GM23338 (cell line): Measurements from ENCODE around the gene UMODL1. TPM values are rescaled to one million over a fixed set of nuclear protein-coding genes. Genes with fewer than 3 reads are reported as not detected.

Source experiments
- ATAC-seq: fragments of 200-7000 bp; cut with Tn5 transposase; 3 replicates; pipeline ENCODE4 v1.9.1; 2020
- DNase-seq: peaks from one replicate; pipeline ENCODE4 v3.0.0-alpha.2; 2015; ENCODE audit warnings: low spot score
- H2AFZ ChIP-seq: fragments of 200-600 bp; sonication (generic); 2 replicates; pipeline ENCODE4 v1.8.0; 2016; ENCODE audit warnings: antibody characterized with exemption, mild to moderate bottlenecking, moderate library complexity
- H3F3A ChIP-seq: fragments of 200-600 bp; sonication (generic); replicated peaks from 2 replicates; pipeline ENCODE4 v1.8.0; 2017; ENCODE audit warnings: antibody characterized with exemption, mixed run types, low read depth
- H3K27ac ChIP-seq: fragments of 200-600 bp; sonication (generic); 2 replicates; pipeline ENCODE4 v1.6.1; 2016; ENCODE audit warnings: low read depth
- H3K27me3 ChIP-seq: fragments of 200-600 bp; sonication (generic); 2 replicates; pipeline ENCODE4 v1.8.0; 2016; ENCODE audit warnings: mild to moderate bottlenecking, mixed run types, moderate library complexity; ENCODE audit not compliant: insufficient read depth
- H3K36me3 ChIP-seq: fragments of 200-600 bp; sonication (generic); 2 replicates; pipeline ENCODE4 v1.8.0; 2016; ENCODE audit warnings: mild to moderate bottlenecking; ENCODE audit not compliant: insufficient read depth
- H3K4me1 ChIP-seq: fragments of 200-600 bp; sonication (generic); 2 replicates; pipeline ENCODE4 v1.8.0; 2016; ENCODE audit warnings: mild to moderate bottlenecking, moderate library complexity; ENCODE audit not compliant: insufficient read depth
- H3K4me2 ChIP-seq: fragments of 200-600 bp; sonication (generic); 2 replicates; pipeline ENCODE4 v1.7.1; 2017; ENCODE audit warnings: mixed run types
- H3K4me3 ChIP-seq: fragments of 200-600 bp; sonication (generic); 2 replicates; pipeline ENCODE4 v1.6.1; 2016; ENCODE audit warnings: mixed run types
- H3K79me2 ChIP-seq: fragments of 200-600 bp; sonication (generic); replicated peaks from 2 replicates; pipeline ENCODE4 v1.8.0; 2017; ENCODE audit warnings: mild to moderate bottlenecking; ENCODE audit not compliant: insufficient read depth
- H3K9me2 ChIP-seq: fragments of 200-600 bp; sonication (generic); 2 replicates; pipeline ENCODE4 v1.8.0; 2017; ENCODE audit not compliant: insufficient read depth
- H4K20me1 ChIP-seq: fragments of 200-600 bp; sonication (generic); replicated peaks from 2 replicates; pipeline ENCODE4 v1.8.0; 2017; ENCODE audit warnings: mild to moderate bottlenecking; ENCODE audit not compliant: insufficient read depth
- H3K27ac Mint-ChIP-seq: 2 replicates; pipeline ENCODE4 v1.8.0; 2020; ENCODE audit warnings: inconsistent platforms, mild to moderate bottlenecking, moderate library complexity, mixed read lengths
- H3K27me3 Mint-ChIP-seq: 3 replicates; pipeline ENCODE4 v1.8.0; 2022; ENCODE audit warnings: low read depth, mild to moderate bottlenecking, moderate library complexity, mixed read lengths, inconsistent platforms; ENCODE audit not compliant: insufficient read depth, poor library complexity
- H3K36me3 Mint-ChIP-seq: 3 replicates; pipeline ENCODE4 v1.8.0; 2021; ENCODE audit warnings: low read depth, mild to moderate bottlenecking, inconsistent platforms, moderate library complexity, mixed read lengths
- H3K4me1 Mint-ChIP-seq: 3 replicates; pipeline ENCODE4 v1.8.0; 2020; ENCODE audit warnings: mild to moderate bottlenecking, inconsistent platforms, mixed read lengths
- H3K4me3 Mint-ChIP-seq: 3 replicates; pipeline ENCODE4 v1.8.0; 2021; ENCODE audit warnings: moderate library complexity, mild to moderate bottlenecking, inconsistent platforms, mixed read lengths
- H3K9me3 Mint-ChIP-seq: 3 replicates; pipeline ENCODE4 v1.8.0; 2020; ENCODE audit warnings: moderate library complexity, mild to moderate bottlenecking, inconsistent platforms, mixed read lengths
- EZH2 ChIP-seq: fragments of 200-600 bp; sonication (generic); IDR thresholded peaks from one replicate; pipeline ENCODE4 v1.8.0; 2017; ENCODE audit warnings: antibody characterized with exemption, mild to moderate bottlenecking, low read depth; ENCODE audit not compliant: unreplicated experiment
- EZH2phosphoT487 ChIP-seq: fragments of 200-600 bp; sonication (generic); IDR thresholded peaks from one replicate; pipeline ENCODE4 v1.8.1; 2018; ENCODE audit warnings: antibody characterized with exemption; ENCODE audit not compliant: unreplicated experiment
- JUNB ChIP-seq: IDR thresholded peaks from one replicate; pipeline ENCODE4 v1.6.1; 2016; ENCODE audit warnings: antibody characterized with exemption; ENCODE audit not compliant: unreplicated experiment
- NANOG ChIP-seq: IDR thresholded peaks from 2 replicates; pipeline ENCODE4 v1.6.1; 2016; ENCODE audit warnings: antibody characterized with exemption, borderline replicate concordance
- POLR2AphosphoS5 ChIP-seq: IDR thresholded peaks from 2 replicates; pipeline ENCODE4 v1.6.1; 2016; ENCODE audit warnings: antibody characterized with exemption, low read depth
- STAT1 ChIP-seq: IDR thresholded peaks from one replicate; pipeline ENCODE4 v1.6.1; 2016; ENCODE audit warnings: antibody characterized with exemption; ENCODE audit not compliant: unreplicated experiment
- ZNF331 ChIP-seq: fragments of 250-450 bp; sonication (Bioruptor Pico); IDR thresholded peaks from 2 replicates; pipeline ENCODE4 v1.5.0; 2020; ENCODE audit warnings: low read depth, mild to moderate bottlenecking, moderate library complexity
- polyA plus RNA-seq: library from polyadenylated mRNA; unstranded; fragments of >200 nt; fragmentation: Nextera tagmentation; extraction: Ambion mirVana; gene quantifications from 2 replicates; pipeline ENCODE4 v1.2.1, GENCODE V29; 2016
- total RNA-seq: library from RNA; depleted of rRNA; stranded (reverse); fragments of >200 nt; shearing (Covaris generic); gene quantifications from 2 replicates; pipeline ENCODE4 v1.2.3, GENCODE V29; 2014
- TF ChIP-seq, protein P1 (sequence below): IDR thresholded peaks from 2 replicates; pipeline ENCODE4 v1.6.1; 2016; ENCODE audit warnings: antibody characterized with exemption
- TF ChIP-seq, protein P2 (sequence below): fragments of 250-450 bp; sonication (Bioruptor Pico); IDR thresholded peaks from 2 replicates; pipeline ENCODE4 v1.5.0; 2020; ENCODE audit warnings: mild to moderate bottlenecking, moderate library complexity

Gene UMODL1
- total and polyA plus RNA-seq, 2 experiments from 2014 or later: not detected

DNA sequence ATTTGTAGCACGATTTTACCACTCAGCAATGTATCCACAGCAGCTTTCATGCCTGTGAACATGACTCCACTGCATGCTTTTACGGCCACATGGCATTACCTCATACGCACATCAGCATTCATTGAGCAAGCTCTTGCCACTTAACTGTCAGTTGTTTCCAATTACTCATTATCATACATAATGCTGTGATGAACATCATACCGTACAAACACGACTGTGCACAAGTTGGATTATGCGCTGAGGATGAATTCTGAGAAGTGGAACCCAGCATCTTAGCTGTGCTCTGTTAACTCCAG is 9.6 kb downstream of the UMODL1 start:
- no peak for DNase-seq
- ATAC-seq: no peak

DNA sequence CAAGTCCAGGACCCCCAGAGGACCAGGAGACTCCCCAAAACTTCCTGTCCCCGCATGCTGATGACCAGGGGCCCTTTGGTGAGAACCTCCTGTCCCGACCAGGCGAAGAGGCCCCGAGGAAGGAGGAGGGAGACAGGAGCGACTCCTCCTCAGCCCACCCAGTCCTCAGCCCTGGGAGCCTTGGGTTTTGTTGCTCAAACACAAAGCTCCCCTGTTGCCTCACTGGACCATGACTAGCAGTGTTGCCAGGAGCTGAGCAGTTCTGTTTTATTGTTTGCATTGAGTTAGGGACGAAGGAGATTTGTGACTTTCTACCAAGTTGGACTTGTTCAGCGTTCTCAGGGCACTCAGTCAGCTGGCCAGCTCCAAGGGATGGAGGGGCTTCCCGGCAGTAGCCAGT is 10.0 kb downstream of the UMODL1 start:
- no peaks in the 10 kb centered on the region for H3K79me2 ChIP-seq
- no peaks in the 10 kb centered on the region for H3K4me1 ChIP-seq
- H3F3A ChIP-seq: no peaks in the 10 kb centered on the region
- no peak overlapping the region for H3K27ac ChIP-seq
- H4K20me1 ChIP-seq: no peaks in the 10 kb centered on the region
- no peak overlapping the region for H2AFZ ChIP-seq
- H3K4me3 ChIP-seq: no peak overlapping the region
- no peaks in the 10 kb centered on the region for H3K27me3 ChIP-seq
- no peak overlapping the region for H3K27ac Mint-ChIP-seq
- TF ChIP-seq EZH2: no peak
- TF ChIP-seq NANOG: no peak
- no peak for TF ChIP-seq JUNB
- no peak for TF ChIP-seq EZH2phosphoT487
- no peak for TF ChIP-seq STAT1
- TF ChIP-seq, protein P1, sequence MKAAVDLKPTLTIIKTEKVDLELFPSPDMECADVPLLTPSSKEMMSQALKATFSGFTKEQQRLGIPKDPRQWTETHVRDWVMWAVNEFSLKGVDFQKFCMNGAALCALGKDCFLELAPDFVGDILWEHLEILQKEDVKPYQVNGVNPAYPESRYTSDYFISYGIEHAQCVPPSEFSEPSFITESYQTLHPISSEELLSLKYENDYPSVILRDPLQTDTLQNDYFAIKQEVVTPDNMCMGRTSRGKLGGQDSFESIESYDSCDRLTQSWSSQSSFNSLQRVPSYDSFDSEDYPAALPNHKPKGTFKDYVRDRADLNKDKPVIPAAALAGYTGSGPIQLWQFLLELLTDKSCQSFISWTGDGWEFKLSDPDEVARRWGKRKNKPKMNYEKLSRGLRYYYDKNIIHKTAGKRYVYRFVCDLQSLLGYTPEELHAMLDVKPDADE: no peak
- TF ChIP-seq POLR2AphosphoS5: no peak
- TF ChIP-seq ZNF331 (CRISPR knock-in tag): no peak
- no peaks in the 10 kb centered on the region for H3K36me3 Mint-ChIP-seq
- no peaks in the 10 kb centered on the region for H3K9me3 Mint-ChIP-seq
- no peak overlapping the region for H3K4me3 Mint-ChIP-seq
- no peaks in the 10 kb centered on the region for H3K36me3 ChIP-seq
- H3K27me3 Mint-ChIP-seq: peaks cover 9% of the 10 kb centered on the region
- DNase-seq (no peak), ATAC-seq (no peak)
- H3K4me1 Mint-ChIP-seq: no peaks in the 10 kb centered on the region
- no peaks in the 10 kb centered on the region for H3K9me2 ChIP-seq
- H3K4me2 ChIP-seq: no peak overlapping the region

More for the DNA sequence above, 9.6 kb downstream of the UMODL1 start:
- peaks cover 10% of the 10 kb centered on the region for H3K27me3 Mint-ChIP-seq
- Histone ChIP-seq H3K4me2 (no peak overlapping the region), H3K4me3 (no peak overlapping the region), H3K27ac (no peak overlapping the region), H2AFZ (no peak overlapping the region), H3F3A (no peaks in the 10 kb centered on the region), H4K20me1 (no peaks in the 10 kb centered on the region), H3K4me1 (no peaks in the 10 kb centered on the region), H3K27me3 (no peaks in the 10 kb centered on the region), H3K79me2 (no peaks in the 10 kb centered on the region), H3K9me2 (no peaks in the 10 kb centered on the region), H3K36me3 (no peaks in the 10 kb centered on the region)
- no peaks in the 10 kb centered on the region for H3K36me3 Mint-ChIP-seq
- no peaks in the 10 kb centered on the region for H3K9me3 Mint-ChIP-seq
- TF ChIP-seq, protein P2, sequence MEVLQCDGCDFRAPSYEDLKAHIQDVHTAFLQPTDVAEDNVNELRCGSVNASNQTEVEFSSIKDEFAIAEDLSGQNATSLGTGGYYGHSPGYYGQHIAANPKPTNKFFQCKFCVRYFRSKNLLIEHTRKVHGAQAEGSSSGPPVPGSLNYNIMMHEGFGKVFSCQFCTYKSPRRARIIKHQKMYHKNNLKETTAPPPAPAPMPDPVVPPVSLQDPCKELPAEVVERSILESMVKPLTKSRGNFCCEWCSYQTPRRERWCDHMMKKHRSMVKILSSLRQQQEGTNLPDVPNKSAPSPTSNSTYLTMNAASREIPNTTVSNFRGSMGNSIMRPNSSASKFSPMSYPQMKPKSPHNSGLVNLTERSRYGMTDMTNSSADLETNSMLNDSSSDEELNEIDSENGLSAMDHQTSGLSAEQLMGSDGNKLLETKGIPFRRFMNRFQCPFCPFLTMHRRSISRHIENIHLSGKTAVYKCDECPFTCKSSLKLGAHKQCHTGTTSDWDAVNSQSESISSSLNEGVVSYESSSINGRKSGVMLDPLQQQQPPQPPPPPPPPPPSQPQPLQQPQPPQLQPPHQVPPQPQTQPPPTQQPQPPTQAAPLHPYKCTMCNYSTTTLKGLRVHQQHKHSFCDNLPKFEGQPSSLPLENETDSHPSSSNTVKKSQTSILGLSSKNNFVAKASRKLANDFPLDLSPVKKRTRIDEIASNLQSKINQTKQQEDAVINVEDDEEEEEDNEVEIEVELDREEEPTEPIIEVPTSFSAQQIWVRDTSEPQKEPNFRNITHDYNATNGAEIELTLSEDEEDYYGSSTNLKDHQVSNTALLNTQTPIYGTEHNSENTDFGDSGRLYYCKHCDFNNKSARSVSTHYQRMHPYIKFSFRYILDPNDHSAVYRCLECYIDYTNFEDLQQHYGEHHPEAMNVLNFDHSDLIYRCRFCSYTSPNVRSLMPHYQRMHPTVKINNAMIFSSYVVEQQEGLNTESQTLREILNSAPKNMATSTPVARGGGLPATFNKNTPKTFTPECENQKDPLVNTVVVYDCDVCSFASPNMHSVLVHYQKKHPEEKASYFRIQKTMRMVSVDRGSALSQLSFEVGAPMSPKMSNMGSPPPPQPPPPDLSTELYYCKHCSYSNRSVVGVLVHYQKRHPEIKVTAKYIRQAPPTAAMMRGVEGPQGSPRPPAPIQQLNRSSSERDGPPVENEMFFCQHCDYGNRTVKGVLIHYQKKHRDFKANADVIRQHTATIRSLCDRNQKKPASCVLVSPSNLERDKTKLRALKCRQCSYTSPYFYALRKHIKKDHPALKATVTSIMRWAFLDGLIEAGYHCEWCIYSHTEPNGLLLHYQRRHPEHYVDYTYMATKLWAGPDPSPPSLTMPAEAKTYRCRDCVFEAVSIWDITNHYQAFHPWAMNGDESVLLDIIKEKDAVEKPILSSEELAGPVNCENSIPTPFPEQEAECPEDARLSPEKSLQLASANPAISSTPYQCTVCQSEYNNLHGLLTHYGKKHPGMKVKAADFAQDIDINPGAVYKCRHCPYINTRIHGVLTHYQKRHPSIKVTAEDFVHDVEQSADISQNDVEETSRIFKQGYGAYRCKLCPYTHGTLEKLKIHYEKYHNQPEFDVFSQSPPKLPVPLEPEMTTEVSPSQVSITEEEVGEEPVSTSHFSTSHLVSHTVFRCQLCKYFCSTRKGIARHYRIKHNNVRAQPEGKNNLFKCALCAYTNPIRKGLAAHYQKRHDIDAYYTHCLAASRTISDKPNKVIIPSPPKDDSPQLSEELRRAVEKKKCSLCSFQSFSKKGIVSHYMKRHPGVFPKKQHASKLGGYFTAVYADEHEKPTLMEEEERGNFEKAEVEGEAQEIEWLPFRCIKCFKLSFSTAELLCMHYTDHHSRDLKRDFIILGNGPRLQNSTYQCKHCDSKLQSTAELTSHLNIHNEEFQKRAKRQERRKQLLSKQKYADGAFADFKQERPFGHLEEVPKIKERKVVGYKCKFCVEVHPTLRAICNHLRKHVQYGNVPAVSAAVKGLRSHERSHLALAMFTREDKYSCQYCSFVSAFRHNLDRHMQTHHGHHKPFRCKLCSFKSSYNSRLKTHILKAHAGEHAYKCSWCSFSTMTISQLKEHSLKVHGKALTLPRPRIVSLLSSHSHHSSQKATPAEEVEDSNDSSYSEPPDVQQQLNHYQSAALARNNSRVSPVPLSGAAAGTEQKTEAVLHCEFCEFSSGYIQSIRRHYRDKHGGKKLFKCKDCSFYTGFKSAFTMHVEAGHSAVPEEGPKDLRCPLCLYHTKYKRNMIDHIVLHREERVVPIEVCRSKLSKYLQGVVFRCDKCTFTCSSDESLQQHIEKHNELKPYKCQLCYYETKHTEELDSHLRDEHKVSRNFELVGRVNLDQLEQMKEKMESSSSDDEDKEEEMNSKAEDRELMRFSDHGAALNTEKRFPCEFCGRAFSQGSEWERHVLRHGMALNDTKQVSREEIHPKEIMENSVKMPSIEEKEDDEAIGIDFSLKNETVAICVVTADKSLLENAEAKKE (CRISPR knock-in tag): no peak
- no peak for TF ChIP-seq POLR2AphosphoS5
- H3K4me3 Mint-ChIP-seq: no peak overlapping the region
- H3K4me1 Mint-ChIP-seq: no peaks in the 10 kb centered on the region
- H3K27ac Mint-ChIP-seq: no peak overlapping the region
